Stimulated activated CD8-positive, alpha-beta memory T cell treated with anti-CD3 and anti-CD28 coated beads, Interleukin-4, amount 100 ng/mL, for 4 hours (primary cell): Measurements from ENCODE around the gene MEP1B.

Experiments used
- DNase-seq, 2 donors: peaks; one replicate each; pipeline ENCODE4 v3.0.0-alpha.2; 2020; ENCODE audit warnings: low read depth in 2 of 2, low spot score in 1 of 2

MEP1B gene

GRCh38 chr18:32262092-32262491 lies 72.3 kb downstream of the MEP1B start:
- no peak for DNase-seq

DNA sequence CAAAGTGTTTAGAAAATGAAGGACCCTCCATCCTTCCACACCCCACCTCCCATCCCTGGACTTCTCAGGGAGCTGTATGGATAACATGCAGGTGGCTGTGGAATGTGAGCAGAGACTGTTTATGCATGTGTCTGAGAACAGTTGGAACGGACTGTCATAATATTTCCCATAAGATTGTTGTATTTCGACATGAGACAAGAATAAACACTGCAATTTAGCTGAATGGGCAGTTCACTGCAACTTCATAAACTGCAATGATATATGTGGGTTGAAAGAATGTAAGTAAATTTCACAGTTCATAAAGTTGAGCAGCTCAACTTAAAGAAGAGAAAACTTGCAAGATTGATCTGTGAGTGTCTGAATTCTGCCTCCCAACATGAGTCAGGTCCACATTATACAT lies 74.6 kb downstream of the MEP1B start:
- no peak for DNase-seq

DNA sequence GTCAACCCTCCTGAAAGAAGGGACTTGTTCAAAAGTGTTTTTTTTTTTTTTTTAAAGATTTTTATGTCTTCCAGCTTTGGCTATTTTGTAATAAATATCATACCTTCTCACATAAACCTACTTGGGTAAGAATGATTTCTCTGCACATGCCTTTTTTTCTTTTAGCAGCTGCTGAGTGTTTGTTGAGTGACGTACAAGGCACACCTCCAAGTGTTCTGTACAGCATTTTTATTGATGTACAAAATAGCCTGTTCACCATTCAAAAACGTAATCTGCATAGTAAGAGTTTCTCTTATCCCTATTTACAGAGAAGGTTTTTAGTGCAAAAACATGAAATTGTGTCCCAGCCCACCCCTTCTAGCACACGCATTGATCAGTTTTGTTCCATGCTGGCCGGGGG lies 77.6 kb downstream of the MEP1B start:
- DNase-seq, result no peak
